NCI-H446 treated with DMSO at 0.1 percent for 48 hours (cell line): ENCODE data around the gene NTM.
"Not testable (repeated sequence)": the region's sequence is repeated elsewhere in the genome, so short reads cannot be mapped to it uniquely, and the experiment has no call there.

Source experiments
- DNase-seq: peaks from one replicate; lab custom pipeline; 2025; lab: John Stamatoyannopoulos, UW

NTM gene

DNA sequence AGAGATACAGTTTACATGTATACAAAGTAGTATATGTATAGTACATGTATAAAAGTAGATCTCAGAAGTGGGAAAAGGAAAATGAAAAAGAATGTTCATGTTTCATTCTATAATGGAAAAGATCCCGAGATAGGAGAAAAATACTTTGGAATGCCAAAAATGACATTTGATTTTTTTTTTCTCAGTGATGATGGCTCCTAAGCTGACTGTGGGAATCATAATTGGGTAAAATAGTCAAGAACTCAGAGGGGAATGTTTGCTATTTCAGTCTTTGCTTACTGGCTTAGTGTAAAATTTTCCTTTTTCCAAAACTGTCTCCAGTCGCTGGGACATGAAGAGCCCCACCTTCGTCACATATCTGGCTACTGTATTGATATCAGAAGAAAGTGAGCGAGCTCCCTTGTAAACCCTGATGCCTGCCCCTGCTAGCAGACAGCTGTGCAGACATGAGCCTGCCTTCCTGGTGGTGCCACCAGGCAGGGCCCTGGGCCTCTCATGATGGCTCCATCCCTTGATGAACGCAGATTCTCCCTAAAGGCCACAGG, 944.6 kb downstream of the NTM start:
- DNase-seq, result no peak

DNA sequence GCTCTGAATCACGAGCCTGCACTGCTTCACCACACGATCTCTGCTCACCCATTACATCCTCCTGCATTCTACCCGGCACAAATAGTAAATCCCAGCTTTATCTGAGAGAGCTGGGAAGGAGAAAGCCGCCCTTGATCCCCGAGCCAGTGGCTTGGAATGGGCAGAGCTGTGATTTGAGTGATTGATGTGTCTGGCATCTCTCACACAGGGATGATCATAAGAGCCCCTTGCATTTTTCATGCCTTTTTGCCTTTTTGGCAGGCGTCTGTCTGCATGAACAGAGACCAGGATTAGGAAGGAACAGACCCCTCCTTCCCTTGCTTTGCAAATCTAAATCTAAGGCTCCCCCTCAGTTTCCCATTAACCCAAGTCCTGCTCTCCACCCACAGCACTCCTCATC, 945.3 kb downstream of the NTM start:
- DNase-seq, result no peak

GRCh38 chr11:132318421-132319157, 948.2 kb downstream of the NTM start:
- no peak for DNase-seq

DNA sequence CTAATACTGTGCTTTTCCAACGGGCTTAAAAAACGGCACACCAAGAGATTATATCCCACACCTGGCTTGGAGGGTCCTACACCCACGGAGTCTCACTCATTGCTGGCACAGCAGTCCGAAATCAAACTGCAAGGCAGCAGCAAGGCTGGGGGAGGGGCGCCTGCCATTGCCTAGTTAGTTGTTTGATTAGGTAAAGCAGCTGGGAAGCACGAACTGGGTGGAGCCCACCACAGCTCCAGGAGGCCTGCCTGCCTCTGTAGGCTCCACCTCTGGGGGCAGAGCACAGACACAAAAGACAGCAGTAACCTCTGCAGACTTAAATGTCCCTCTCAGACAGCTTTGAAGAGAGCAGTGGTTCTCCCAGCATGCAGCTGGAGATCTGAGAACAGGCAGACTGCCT, 949.0 kb downstream of the NTM start:
- DNase-seq, result not testable (repeated sequence)

DNA sequence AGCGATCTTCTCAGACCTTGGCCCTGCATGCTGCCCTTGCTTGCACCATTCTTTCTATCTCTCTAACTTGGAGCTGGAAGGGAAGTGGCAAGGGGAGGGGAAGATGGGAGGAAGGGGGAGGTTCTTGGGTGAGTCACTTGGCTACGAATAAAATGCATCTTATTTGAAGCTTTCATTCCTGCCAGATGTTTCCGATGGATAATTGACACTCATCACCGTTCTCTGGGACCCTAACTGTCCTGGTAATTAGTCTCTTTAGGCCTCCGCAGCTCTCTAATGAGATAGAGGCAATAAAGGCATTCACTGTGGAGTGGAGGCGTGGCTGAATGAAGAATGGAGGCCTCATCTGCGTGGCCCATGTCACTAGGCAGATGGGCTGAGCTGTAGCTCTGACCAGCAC, 960.1 kb downstream of the NTM start:
- no peak for DNase-seq

GRCh38 chr11:132332521-132332920, 962.1 kb downstream of the NTM start:
- DNase-seq, result no peak

- no peak for DNase-seq
These were observed 964.4 kb downstream of the NTM start for GRCh38 chr11:132334769-132335280.

GRCh38 chr11:132335311-132335710, 964.9 kb downstream of the NTM start:
- no peak for DNase-seq

- DNase-seq, result no peak
These were observed 966.5 kb downstream of the NTM start for GRCh38 chr11:132336781-132337535.

DNA sequence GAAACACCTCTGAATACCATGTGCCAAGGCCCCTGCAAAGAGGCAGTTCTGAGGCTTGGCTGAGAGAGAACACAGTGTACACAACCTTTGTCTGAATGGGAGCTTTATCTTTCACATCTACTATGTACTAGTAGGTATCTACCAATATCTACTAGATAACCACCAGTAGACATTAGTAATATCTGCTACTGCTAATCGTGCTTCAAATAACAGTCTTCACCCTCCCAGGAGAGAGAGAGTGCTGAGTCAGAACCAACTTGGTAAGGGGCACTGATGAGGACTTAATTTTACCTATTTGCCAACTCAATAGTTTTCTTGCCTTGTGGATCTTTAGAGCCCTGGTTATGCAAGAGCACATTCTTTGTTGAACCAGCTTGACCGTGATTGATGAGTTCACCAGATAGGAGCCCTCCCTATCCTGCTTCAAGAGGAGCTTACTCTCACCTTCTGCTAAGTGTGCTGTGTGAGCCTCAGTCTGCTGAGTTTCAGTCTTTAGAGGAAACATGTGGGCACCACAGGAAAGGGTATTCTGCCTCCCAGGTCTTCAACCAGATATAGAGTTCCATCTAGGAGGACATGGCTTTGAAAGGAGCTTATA, 967.5 kb downstream of the NTM start:
- DNase-seq, result no peak

DNA sequence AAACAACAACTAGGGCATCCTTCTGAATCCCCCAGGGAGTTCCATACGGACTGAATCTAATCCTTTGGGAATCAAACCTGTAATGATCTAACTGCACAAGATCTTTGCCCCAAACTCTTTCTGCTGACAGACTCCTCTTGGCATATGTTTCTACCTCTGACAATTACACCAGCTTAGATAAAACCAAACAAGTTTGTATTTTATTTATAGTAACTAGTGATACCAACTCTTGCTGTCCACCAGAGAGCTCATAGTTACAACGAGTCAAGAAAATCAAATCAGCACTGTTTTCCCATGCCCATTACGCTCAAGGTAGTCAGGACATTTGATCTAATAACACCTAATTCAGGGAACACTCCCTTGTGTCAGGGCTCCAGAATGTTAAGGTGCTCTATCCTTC, 972.0 kb downstream of the NTM start:
- DNase-seq, result no peak

DNA sequence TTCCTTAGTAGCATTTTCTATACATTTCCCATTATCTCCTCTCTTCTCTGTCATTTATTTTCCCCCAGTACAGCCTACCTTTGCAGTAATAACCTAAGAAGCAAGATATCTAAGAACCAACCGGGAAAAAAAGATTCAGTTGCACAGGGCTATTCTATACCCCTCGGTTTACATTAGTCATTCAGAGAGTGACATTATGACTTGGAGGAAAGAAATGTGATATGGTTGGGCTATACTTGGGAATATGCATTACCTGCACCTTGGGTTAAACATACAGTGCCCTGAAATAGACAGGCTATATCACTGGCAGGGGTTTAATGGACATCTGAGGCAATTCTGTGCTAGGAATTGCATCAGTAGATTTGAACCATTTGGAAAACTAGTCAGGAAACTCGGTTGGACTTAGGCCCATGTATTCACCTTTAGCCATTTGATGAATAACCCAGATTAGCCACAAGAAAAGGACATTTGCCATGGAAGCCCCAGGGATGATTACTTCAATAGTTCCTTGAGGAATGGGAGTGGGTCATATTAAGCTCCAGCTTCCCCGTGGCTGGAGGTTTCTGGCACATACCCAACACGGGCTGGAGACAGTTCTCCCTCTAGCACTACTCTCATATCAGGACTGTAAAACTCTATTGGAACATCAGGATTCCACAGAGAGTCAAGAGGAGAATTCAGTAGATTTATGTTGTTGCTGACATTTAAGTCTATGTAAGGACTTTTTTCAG, 973.2 kb downstream of the NTM start:
- DNase-seq, result no peak

- no peak for DNase-seq
These were observed 976.2 kb downstream of the NTM start for GRCh38 chr11:132346558-132347148.

DNA sequence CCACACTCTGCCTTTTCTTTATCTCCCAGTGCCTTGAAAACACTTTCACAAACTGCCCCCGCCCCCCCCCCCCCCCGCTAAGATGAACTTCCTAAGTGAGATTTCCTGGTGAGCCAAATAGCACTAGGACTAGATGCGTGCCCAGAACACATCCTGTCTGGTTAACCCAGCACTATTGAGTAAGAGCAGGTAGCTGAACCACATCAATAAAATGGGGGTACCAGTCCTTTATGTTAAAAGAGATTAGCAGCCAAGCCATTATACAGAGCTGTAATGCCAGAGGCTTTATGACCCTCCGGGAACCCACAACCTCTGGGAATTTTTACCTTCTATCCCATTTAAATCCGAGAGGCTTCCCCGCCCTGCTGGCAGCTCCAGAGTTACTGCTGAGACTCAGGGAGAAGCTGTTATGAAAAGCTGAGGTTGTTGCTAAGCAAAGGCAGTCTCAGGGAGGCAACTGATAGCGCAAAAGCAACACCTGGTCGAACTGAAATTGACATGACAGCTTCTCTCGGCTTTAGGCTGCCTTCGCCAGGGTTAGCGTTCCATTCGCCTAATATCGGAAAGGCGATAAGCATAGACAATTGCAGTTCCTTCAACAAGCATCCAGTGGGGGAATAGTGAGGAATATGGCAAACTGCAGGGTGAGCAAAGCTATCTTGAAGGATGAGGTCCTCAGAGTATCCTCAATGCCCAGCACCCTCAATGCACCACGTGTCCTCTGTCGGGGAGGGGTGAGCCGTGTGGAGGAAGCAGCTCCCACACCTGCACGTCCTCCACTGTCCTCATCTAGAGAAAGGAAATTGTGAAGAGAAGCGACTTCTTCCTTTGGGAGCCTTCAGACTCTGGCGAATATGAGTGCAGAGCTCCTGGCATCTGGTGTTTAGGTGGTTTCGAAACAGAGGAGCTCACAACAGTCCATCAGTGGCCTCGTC, 977.0 kb downstream of the NTM start:
- no peak for DNase-seq

DNA sequence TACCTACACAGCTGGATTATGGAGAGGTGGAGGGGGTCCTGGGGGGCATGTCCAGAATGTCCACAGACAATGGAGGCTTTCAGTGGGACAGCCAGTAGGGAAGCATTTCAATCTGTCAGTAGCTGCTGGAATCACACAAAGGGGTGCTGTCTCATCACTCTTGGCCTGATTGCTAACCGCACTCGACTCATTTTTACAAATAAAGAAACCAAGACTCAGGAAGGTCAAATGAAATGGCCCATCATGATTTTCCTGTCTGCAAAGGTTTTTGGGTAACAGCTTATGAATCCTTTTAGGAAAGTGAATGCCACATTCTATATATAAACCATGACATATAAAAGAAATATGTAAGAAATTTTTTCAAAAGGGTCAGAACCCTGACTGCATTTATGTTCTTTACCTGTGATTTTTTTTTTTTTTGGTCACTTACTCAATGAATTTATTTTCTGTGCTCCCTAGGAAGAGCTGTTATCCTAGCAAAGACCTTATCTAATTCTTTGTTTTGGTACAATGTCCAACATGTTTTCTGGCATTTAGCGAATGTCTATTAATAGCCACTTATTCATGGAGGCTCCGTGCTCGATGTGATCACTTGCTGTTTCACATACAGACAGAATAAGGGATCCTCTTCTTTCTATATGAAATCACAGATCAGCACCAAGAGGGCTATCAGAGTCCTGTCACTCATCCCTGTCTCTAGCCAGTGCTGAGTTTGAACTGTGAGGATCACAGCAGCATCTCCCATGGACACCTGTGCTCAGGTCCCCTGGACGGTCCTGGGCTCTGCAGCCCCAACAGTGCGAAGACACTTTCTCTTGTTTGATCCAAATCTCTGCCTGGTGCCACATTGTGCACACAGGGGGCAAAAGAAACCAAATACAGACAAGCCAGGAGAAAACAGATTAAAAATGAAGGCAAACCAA, 979.7 kb downstream of the NTM start:
- DNase-seq, result no peak

- DNase-seq, result no peak
These were observed 980.6 kb downstream of the NTM start for GRCh38 chr11:132351050-132351449.

- no peak for DNase-seq
These were observed 982.1 kb downstream of the NTM start for GRCh38 chr11:132352497-132352896.

- DNase-seq, result no peak
These were observed 982.8 kb downstream of the NTM start for GRCh38 chr11:132353255-132353654.

DNA sequence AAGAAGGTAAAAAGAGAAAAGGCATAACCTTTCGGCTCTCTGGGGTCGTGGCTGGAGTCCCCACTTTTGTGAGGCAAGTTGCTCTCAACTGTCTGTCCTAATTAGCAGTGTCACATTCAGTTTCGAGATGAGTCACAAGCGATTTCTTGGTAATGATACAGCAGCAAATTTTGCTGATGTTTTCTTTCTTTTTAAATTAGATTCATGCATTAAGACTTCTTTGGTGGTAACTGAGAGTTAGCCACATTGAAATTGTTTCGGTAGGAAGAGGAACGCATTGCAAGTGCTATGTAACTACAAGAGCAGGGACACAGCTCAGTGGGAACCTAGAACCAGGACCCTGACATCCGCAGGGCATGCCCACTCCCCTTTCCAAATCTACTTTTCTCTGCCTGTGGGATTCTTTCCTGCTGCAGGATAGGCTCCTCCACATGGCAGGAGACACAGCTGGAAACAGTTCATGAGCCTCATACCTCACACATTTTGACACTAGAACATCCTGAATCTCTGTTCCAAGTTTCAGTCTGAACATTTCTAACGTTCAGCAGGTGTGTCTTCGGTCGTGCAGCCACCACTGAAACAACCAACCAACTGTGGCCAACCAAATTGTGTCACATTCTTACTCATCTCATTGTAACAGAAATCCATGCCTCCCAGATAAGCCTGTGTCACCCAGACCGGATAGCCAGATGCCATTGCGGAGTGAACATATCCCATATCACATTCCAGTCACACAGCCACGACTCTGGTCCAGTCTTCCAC, 987.6 kb downstream of the NTM start:
- no peak for DNase-seq
